Measurements from ENCODE around the gene SH3PXD2A. TPM values are rescaled to one million over a fixed set of nuclear protein-coding genes. Genes with fewer than 3 reads are reported as not detected.

The SH3PXD2A gene
- total and polyA plus RNA-seq, 12 donors = 5.7 to 34.5 (median 19.2) TPM

DNA sequence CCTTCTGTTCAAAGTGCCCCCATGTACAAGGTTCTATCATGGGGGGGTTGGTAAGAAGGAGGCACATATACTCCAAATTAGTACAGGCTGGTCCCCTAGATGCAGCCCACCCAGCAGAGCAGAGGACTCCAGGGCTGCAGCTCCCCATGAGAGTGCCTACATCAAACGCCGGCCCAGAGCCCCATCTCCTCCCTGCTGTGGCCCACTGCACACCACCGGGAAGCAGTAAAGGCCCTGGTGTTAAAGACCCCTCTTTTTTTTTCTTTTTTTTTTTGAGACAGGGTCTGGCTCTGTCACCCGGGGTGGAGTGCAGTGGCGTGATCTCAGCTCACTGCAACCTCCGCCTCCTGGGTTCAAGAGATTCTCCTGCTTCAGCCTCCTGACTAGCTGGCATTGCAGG, 47.4 kb downstream of the SH3PXD2A start:
- no peak overlapping the region for H3K4me3 ChIP-seq
- H3K36me3 ChIP-seq (replicated peaks in 1 of 2) = no peaks in the 10 kb centered on the region
- peaks cover 0 to 3% of the 10 kb centered on the region in 2 donors for H3K4me1 ChIP-seq (replicated peaks in 1 of 2)
- WGBS, 4 donors = 93 to 99% (median 95%) methylated on average over 6 of the region's 6 CpGs
- no peak for TF ChIP-seq CTCF (IDR thresholded peaks at IDR 0.05)
- no peak for TF ChIP-seq POLR2A (IDR thresholded peaks at IDR 0.05)
- H3K27me3 ChIP-seq = no peaks in the 10 kb centered on the region
- intact Hi-C loops (cut with DNase I) = no loop called here
- no peaks in the 10 kb centered on the region for H3K9me3 ChIP-seq (replicated peaks in 1 of 3)
- no peak overlapping the region for H3K27ac ChIP-seq
- no peak for DNase-seq

DNA sequence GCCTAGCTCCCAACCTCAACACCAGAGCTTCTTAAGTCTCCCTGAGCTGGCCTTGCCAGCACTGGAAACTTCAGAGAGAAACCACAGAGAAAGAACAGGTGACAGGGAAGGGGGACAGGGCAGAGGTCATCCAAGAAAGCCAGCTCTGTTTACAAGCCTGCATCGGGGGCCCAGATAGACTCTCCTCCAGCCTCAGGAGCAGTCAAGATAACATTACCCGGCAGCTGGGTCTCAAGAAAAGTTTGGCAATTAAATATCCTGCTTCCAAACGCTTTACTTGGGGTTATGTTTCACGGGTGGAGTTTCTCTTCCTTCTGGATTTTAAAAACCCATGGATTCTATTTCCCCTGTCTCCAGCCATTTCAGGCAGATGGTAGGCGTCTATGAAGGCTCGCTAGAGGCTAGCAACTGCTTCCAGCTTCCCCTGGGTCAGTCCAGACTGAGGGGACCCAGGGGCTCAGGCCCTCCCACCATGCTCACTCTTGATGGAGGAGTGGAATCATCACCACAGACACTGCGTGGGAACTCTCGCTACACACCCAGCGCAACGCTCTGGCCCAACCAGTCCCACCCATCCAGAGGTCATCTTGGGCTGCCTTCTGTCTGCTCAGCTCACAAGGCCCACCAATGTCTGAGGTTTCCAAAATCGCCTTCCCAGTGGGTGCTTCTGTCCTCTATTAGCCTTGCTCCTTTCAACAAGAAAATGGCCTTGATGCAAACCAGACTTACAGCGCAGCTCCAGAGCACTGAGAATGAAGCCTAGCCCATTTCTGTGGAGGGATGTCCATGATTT, 48.8 kb downstream of the SH3PXD2A start:
- no peak for TF ChIP-seq POLR2A (IDR thresholded peaks at IDR 0.05)
- TF ChIP-seq CTCF (IDR thresholded peaks at IDR 0.05) = no peak
- 80 to 91% (median 90%) methylated on average over 10 to 12 of the region's 12 CpGs for WGBS, 4 donors
- Histone ChIP-seq H3K36me3 (replicated peaks in 1 of 2) (no peaks in the 10 kb centered on the region), H3K27me3 (no peaks in the 10 kb centered on the region), H3K4me1 (replicated peaks in 1 of 2) (no peaks in the 10 kb centered on the region), H3K4me3 (no peak overlapping the region), H3K27ac (no peak overlapping the region), H3K9me3 (replicated peaks in 1 of 3) (no peaks in the 10 kb centered on the region)
- DNase-seq = no peak
- intact Hi-C loops (cut with DNase I) = no loop called here

DNA sequence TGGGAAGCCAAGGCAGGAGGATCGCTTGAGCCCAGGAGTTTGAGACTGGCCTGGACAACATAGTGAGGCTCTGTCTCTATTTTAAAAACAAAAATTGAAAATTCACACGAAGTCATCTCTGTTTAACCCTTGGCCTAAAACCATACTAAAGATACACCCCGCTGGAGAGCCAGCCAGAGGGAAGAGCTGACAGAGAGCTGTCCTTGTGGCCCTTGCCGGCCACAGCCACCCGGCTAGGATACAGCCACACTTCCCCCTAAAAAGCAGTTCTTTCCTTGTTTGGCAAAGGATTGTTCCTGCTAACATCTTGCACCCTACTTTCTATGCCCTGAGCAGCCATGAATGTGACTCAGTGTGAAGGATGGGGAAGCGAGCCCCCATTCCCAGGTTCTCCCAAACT, 49.6 kb downstream of the SH3PXD2A start:
- DNase-seq = no peak
- no peak overlapping the region for H3K27ac ChIP-seq

GRCh38 chr10:103804871-103805270, 50.5 kb downstream of the SH3PXD2A start:
- intact Hi-C loops (cut with DNase I) = no loop called here
- no peak for DNase-seq
- Histone ChIP-seq H3K4me1 (replicated peaks in 1 of 2) (no peaks in the 10 kb centered on the region), H3K27me3 (no peaks in the 10 kb centered on the region), H3K9me3 (replicated peaks in 1 of 3) (no peaks in the 10 kb centered on the region), H3K36me3 (replicated peaks in 1 of 2) (no peaks in the 10 kb centered on the region), H3K27ac (no peak overlapping the region), H3K4me3 (no peak overlapping the region)
- 90 to 96% (median 94%) methylated on average over 3 to 4 of the region's 4 CpGs for WGBS, 4 donors
- no peak for TF ChIP-seq CTCF (IDR thresholded peaks at IDR 0.05)
- no peak for TF ChIP-seq POLR2A (IDR thresholded peaks at IDR 0.05)

More for the DNA sequence above, 49.6 kb downstream of the SH3PXD2A start:
- no peaks in the 10 kb centered on the region for H3K36me3 ChIP-seq (replicated peaks in 1 of 2)
- H3K9me3 ChIP-seq (replicated peaks in 1 of 3) = no peaks in the 10 kb centered on the region
- H3K27me3 ChIP-seq = no peaks in the 10 kb centered on the region
- no peak for TF ChIP-seq POLR2A (IDR thresholded peaks at IDR 0.05)
- no peak for TF ChIP-seq CTCF (IDR thresholded peaks at IDR 0.05)
- 87 to 97% (median 94%) methylated on average over 6 of the region's 6 CpGs for WGBS, 4 donors
- no peaks in the 10 kb centered on the region for H3K4me1 ChIP-seq (replicated peaks in 1 of 2)
- H3K4me3 ChIP-seq = no peak overlapping the region
- intact Hi-C loops (cut with DNase I) = no loop called here

Measured in adrenal gland (tissue), 12 donors.